Gastrocnemius medialis (tissue), 4 donors: Measurements from ENCODE around the gene BCL2. TPM values are rescaled to one million over a fixed set of nuclear protein-coding genes. Genes with fewer than 3 reads are reported as not detected.

Source experiments
- ATAC-seq, 2 donors: fragments of 150-250 bp; one replicate each; pipeline ENCODE4 v1.9.1; 2016
- DNase-seq, 2 donors: peaks; one replicate each; pipeline ENCODE4 v3.0.0-alpha.2; 2019
- H3K27ac ChIP-seq, 4 donors: fragments of 200-600 bp; sonication (generic); 1 replicate in 1 of 4; 2 replicates in 3 of 4; pipeline ENCODE4 v1.5.1; 2016 to 2018; ENCODE audit warnings: mild to moderate bottlenecking in 2 of 4, moderate library complexity in 1 of 4
- H3K27me3 ChIP-seq, 3 donors: fragments of 200-600 bp; sonication (generic) in 2 of 3; 1 replicate in 1 of 3; 2 replicates in 2 of 3; pipeline versions ENCODE4 v1.5.1 to v1.6.0; 2016 to 2019; ENCODE audit warnings: mild to moderate bottlenecking in 1 of 3, moderate library complexity in 1 of 3
- H3K36me3 ChIP-seq, 2 donors: fragments of 200-600 bp; sonication (generic) in 1 of 2; one replicate each; pipeline ENCODE4 v1.5.1; 2017 to 2018
- H3K4me1 ChIP-seq, 2 donors: fragments of 200-600 bp; sonication (generic) in 1 of 2; one replicate each; pipeline ENCODE4 v1.5.1; 2016 to 2017; ENCODE audit warnings: mild to moderate bottlenecking in 2 of 2
- H3K4me3 ChIP-seq, 4 donors: fragments of 200-600 bp; sonication (generic) in 3 of 4; 1 replicate in 1 of 4; 2 replicates in 3 of 4; pipeline ENCODE4 v1.5.1; 2016 to 2019; ENCODE audit warnings: mild to moderate bottlenecking in 2 of 4
- H3K9me3 ChIP-seq, 3 donors: fragments of 200-600 bp; sonication (generic) in 2 of 3; 1 replicate in 1 of 3; 2 replicates in 2 of 3; pipeline ENCODE4 v1.5.1; 2016 to 2019
- CTCF ChIP-seq, 5 experiments: fragments of 450-650 bp in 3 of 5; fragments of 200-600 bp in 2 of 5; sonication (generic) in 2 of 5; IDR thresholded peaks in 4 of 5; conservative IDR thresholded peaks in 1 of 5; 1 replicate in 4 of 5; 2 replicates in 1 of 5; pipeline ENCODE4 v1.5.1; 2016 to 2019; ENCODE audit warnings: antibody characterized with exemption in 5 of 5, mild to moderate bottlenecking in 3 of 5, moderate library complexity in 3 of 5
- POLR2A ChIP-seq, 2 donors: fragments of 450-650 bp; IDR thresholded peaks; one replicate each; pipeline ENCODE4 v1.6.1; 2017; ENCODE audit warnings: antibody characterized with exemption in 2 of 2, mild to moderate bottlenecking in 2 of 2, moderate library complexity in 2 of 2
- in situ Hi-C, 4 donors: fragments of 200-750 bp; cut with MboI; loops; one replicate each; pipeline versions ENCODE4 v1.15.0 to v1.8.0; 2017; ENCODE audit warnings: low sequenced_read_pairs in 4 of 4
- intact Hi-C: fragments of 100-400 bp; cut with DNase I; formaldehyde crosslinking; loops from one replicate; pipeline ENCODE4 v1.15.1; 2023; ENCODE audit warnings: low total_unique reads
- total RNA-seq, 4 donors: library from RNA; depleted of rRNA; stranded (reverse); fragments of >200 nt; gene quantifications; one replicate each; pipeline versions ENCODE4 v1.1.0 to v1.2.3, GENCODE V29; 2016

BCL2 gene
- total RNA-seq, 4 donors from 2014 or later, result 6.2 to 20.4 (median 13.7) TPM

DNA sequence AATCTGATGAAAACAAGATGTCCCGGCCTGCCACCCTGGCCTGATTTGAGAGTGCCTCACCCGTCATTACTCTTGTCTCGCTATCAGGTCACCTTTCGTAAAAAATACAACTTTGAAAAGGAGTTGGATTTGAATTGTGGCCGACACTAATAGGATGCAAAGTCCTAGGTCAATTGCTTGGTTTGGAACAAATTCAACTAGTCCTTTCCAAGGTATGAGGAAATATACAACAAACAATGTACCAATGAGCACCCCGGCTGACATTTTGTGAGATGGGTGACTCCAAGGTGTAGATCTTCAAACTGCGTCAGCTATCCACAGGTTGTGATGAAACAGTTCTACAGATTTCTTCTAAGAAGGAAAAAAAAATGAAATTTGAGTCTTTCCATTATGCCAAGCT is 77.8 kb downstream of the BCL2 start:
- no peak for ATAC-seq
- no peak overlapping the region for H3K4me3 ChIP-seq
- H3K4me1 ChIP-seq, result peaks cover 32 to 34% of the 10 kb centered on the region in 2 donors
- in situ Hi-C loops (no loop called here), intact Hi-C loops (no loop called here)
- no peaks in the 10 kb centered on the region for H3K27me3 ChIP-seq
- no peak for TF ChIP-seq POLR2A (IDR thresholded peaks at IDR 0.05)
- TF ChIP-seq CTCF (IDR thresholded peaks at IDR 0.05 in 4 of 5, conservative IDR thresholded peaks at IDR 0.05 in 1 of 5), result no peak
- H3K36me3 ChIP-seq, result no peaks in the 10 kb centered on the region
- no peaks in the 10 kb centered on the region for H3K9me3 ChIP-seq
- H3K27ac ChIP-seq, result peak overlapping the region in 2 of 4 donors; percentile 3 to 22
- DNase-seq, result no peak

DNA sequence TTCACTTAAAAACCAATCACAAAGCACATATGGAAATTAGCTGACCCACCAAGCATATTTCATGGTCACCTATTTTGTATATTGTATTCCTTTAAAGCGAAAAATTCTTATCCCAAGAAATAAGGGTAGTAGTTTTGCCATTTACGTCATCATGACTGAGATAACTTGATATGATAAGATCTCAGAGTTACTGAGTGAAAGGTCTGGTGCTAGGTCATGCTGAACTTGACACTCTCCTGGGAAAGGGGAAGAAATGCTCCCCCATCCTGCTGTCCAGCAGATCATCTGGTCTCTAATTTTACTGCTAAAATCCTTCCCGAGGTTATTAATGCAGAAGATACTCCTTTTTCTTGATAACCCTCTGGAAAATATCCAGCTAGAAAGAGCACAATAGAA is 78.3 kb downstream of the BCL2 start:
- Histone ChIP-seq H3K36me3 (no peaks in the 10 kb centered on the region), H3K27ac (peak overlapping the region in 2 of 4 donors; percentile 3 to 22), H3K27me3 (no peaks in the 10 kb centered on the region), H3K4me1 (peaks cover 32 to 34% of the 10 kb centered on the region in 2 donors), H3K9me3 (no peaks in the 10 kb centered on the region), H3K4me3 (no peak overlapping the region)
- TF ChIP-seq CTCF (IDR thresholded peaks at IDR 0.05 in 4 of 5, conservative IDR thresholded peaks at IDR 0.05 in 1 of 5) (no peak), POLR2A (IDR thresholded peaks at IDR 0.05) (no peak)
- intact Hi-C loops (no loop called here), in situ Hi-C loops (no loop called here)
- DNase-seq (no peak), ATAC-seq (no peak)

GRCh38 chr18:63240531-63241316 is 78.8 kb downstream of the BCL2 start:
- Histone ChIP-seq H3K27me3 (no peaks in the 10 kb centered on the region), H3K4me3 (no peak overlapping the region), H3K36me3 (no peaks in the 10 kb centered on the region), H3K27ac (peak overlapping the region in 2 of 4 donors; percentile 3 to 22), H3K9me3 (no peaks in the 10 kb centered on the region), H3K4me1 (peaks cover 32 to 34% of the 10 kb centered on the region in 2 donors)
- TF ChIP-seq POLR2A (IDR thresholded peaks at IDR 0.05) (no peak), CTCF (IDR thresholded peaks at IDR 0.05 in 4 of 5, conservative IDR thresholded peaks at IDR 0.05 in 1 of 5) (no peak)
- intact Hi-C loops (no loop called here), in situ Hi-C loops (no loop called here)
- DNase-seq (no peak), ATAC-seq (no peak)

DNA sequence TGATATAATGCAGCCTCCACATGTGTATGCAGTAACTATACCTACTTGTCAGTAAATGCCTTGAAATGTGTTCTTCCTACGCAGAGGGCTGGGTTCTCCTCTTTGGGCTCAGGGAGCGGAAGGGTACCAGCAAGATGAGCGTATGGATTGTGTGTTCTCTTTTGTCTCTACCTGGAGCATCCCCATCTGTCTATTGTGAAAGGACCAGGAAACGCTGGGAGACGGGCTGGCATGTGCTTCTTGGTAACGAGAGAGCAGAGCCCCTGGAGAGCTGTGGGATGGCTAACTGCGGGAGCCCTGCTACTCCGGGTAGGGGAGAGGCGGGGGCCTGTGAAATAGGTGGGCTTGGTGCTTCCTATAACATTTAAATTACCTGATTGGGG is 80.9 kb downstream of the BCL2 start:
- Histone ChIP-seq H3K27ac (peak overlapping the region; percentile 71 to 81 (median 77)), H3K4me1 (peaks cover 19 to 24% of the 10 kb centered on the region in 2 donors), H3K9me3 (no peaks in the 10 kb centered on the region), H3K27me3 (no peaks in the 10 kb centered on the region), H3K4me3 (peak overlapping the region in 1 of 4 donors; percentile 54), H3K36me3 (no peaks in the 10 kb centered on the region)
- in situ Hi-C loops, result no loop called here
- TF ChIP-seq POLR2A (IDR thresholded peaks at IDR 0.05) (no peak), CTCF (IDR thresholded peaks at IDR 0.05 in 4 of 5, conservative IDR thresholded peaks at IDR 0.05 in 1 of 5) (no peak)
- intact Hi-C loops, result no loop called here
- DNase-seq (no peak), ATAC-seq (no peak)
